Measurements from ENCODE around the gene IFITM1.
"Not testable (repeated sequence)": the region's sequence is repeated elsewhere in the genome, so short reads cannot be mapped to it uniquely, and the experiment has no call there.

IFITM1 gene

GRCh38 chr11:316031-316701, 2.3 kb downstream of the IFITM1 start:
- Histone ChIP-seq H3K4me1 (ENCODE audit: insufficient read depth, low read length) (peaks cover 33% of the 10 kb centered on the region), H3K27ac (ENCODE audit: low read depth, low read length) (peak overlapping the region; percentile 84), H3K27me3 (ENCODE audit: insufficient read depth, low read length) (peaks cover 32% of the 10 kb centered on the region), H3K4me3 (ENCODE audit: low read length) (peak overlapping the region; percentile 67), H3K36me3 (ENCODE audit: insufficient read depth, low read length) (peaks cover 7% of the 10 kb centered on the region; the same call in 1 of the 2 replicates), H3K9me3 (ENCODE audit: insufficient read depth, low read depth, low read length) (no peaks in the 10 kb centered on the region), H3K9ac (ENCODE audit: low read depth, low read length) (peak overlapping the region; percentile 73)
- 2% methylated on average over 64 of the region's 64 CpGs for WGBS

GRCh38 chr11:316891-317301, 3.1 kb downstream of the IFITM1 start:
- Histone ChIP-seq H3K27ac (ENCODE audit: low read depth, low read length) (peak overlapping the region; percentile 84; the same call in 1 of the 2 replicates), H3K4me1 (ENCODE audit: insufficient read depth, low read length) (peaks cover 31% of the 10 kb centered on the region), H3K4me3 (ENCODE audit: low read length) (peak overlapping the region; percentile 67), H3K9me3 (ENCODE audit: insufficient read depth, low read depth, low read length) (no peaks in the 10 kb centered on the region), H3K36me3 (ENCODE audit: insufficient read depth, low read length) (peaks cover 7% of the 10 kb centered on the region; the same call in 1 of the 2 replicates), H3K9ac (ENCODE audit: low read depth, low read length) (peak overlapping the region; percentile 73), H3K27me3 (ENCODE audit: insufficient read depth, low read length) (peaks cover 30% of the 10 kb centered on the region)
- WGBS = 4% methylated on average over 7 of the region's 7 CpGs

GRCh38 chr11:317668-318404, 4.0 kb downstream of the IFITM1 start:
- Histone ChIP-seq H3K9ac (ENCODE audit: low read depth, low read length) (peak overlapping the region; percentile 47), H3K27me3 (ENCODE audit: insufficient read depth, low read length) (peaks cover 28% of the 10 kb centered on the region), H3K4me3 (ENCODE audit: low read length) (peak overlapping the region; percentile 67), H3K27ac (ENCODE audit: low read depth, low read length) (peak overlapping the region; percentile 84), H3K4me1 (ENCODE audit: insufficient read depth, low read length) (peaks cover 23% of the 10 kb centered on the region)
- not testable (repeated sequence) for H3K36me3 ChIP-seq (ENCODE audit: insufficient read depth, low read length); H3K9me3 ChIP-seq (ENCODE audit: insufficient read depth, low read depth, low read length)
- WGBS = 3% methylated on average over 14 of the region's 30 CpGs

GRCh38 chr11:318405-319120, 4.7 kb downstream of the IFITM1 start:
- not testable (repeated sequence) for H3K9me3 ChIP-seq (ENCODE audit: insufficient read depth, low read depth, low read length); H3K36me3 ChIP-seq (ENCODE audit: insufficient read depth, low read length); H3K27ac ChIP-seq (ENCODE audit: low read depth, low read length); H3K9ac ChIP-seq (ENCODE audit: low read depth, low read length)
- Histone ChIP-seq H3K27me3 (ENCODE audit: insufficient read depth, low read length) (peaks cover 28% of the 10 kb centered on the region), H3K4me3 (ENCODE audit: low read length) (peak overlapping the region; percentile 37), H3K4me1 (ENCODE audit: insufficient read depth, low read length) (peaks cover 15% of the 10 kb centered on the region)
- WGBS = 6% methylated on average over 7 of the region's 79 CpGs

GRCh38 chr11:319121-319887, 5.5 kb downstream of the IFITM1 start:
- Histone ChIP-seq H3K4me1 (ENCODE audit: insufficient read depth, low read length) (peaks cover 18% of the 10 kb centered on the region), H3K27me3 (ENCODE audit: insufficient read depth, low read length) (peaks cover 28% of the 10 kb centered on the region), H3K4me3 (ENCODE audit: low read length) (peak overlapping the region; percentile 37)
- H3K36me3 ChIP-seq (ENCODE audit: insufficient read depth, low read length); H3K9me3 ChIP-seq (ENCODE audit: insufficient read depth, low read depth, low read length); H3K27ac ChIP-seq (ENCODE audit: low read depth, low read length); H3K9ac ChIP-seq (ENCODE audit: low read depth, low read length): not testable (repeated sequence)
- 21% methylated on average over 19 of the region's 29 CpGs for WGBS

GRCh38 chr11:319888-320273, 6.0 kb downstream of the IFITM1 start:
- no CpG with 5 or more reads among the region's 10 CpGs for WGBS
- H3K36me3 ChIP-seq (ENCODE audit: insufficient read depth, low read length); H3K9ac ChIP-seq (ENCODE audit: low read depth, low read length); H3K27ac ChIP-seq (ENCODE audit: low read depth, low read length); H3K9me3 ChIP-seq (ENCODE audit: insufficient read depth, low read depth, low read length): not testable (repeated sequence)
- Histone ChIP-seq H3K27me3 (ENCODE audit: insufficient read depth, low read length) (peaks cover 28% of the 10 kb centered on the region), H3K4me3 (ENCODE audit: low read length) (peak overlapping the region; percentile 62), H3K4me1 (ENCODE audit: insufficient read depth, low read length) (peaks cover 22% of the 10 kb centered on the region)

GRCh38 chr11:324156-324555, 10.3 kb downstream of the IFITM1 start:
- H3K27ac ChIP-seq (ENCODE audit: low read depth, low read length) = no peak overlapping the region

GRCh38 chr11:324593-325517, 11.0 kb downstream of the IFITM1 start:
- H3K27me3 ChIP-seq (ENCODE audit: insufficient read depth, low read length); H3K9me3 ChIP-seq (ENCODE audit: insufficient read depth, low read depth, low read length); H3K36me3 ChIP-seq (ENCODE audit: insufficient read depth, low read length); H3K9ac ChIP-seq (ENCODE audit: low read depth, low read length); H3K4me3 ChIP-seq (ENCODE audit: low read length); H3K27ac ChIP-seq (ENCODE audit: low read depth, low read length): not testable (repeated sequence)
- WGBS = 78% methylated on average over 24 of the region's 34 CpGs
- peaks cover 11% of the 10 kb centered on the region for H3K4me1 ChIP-seq (ENCODE audit: insufficient read depth, low read length)

More at GRCh38 chr11:324156-324555, 10.3 kb downstream of the IFITM1 start:
- H3K4me3 ChIP-seq (ENCODE audit: low read length) = no peak overlapping the region
- H3K9ac ChIP-seq (ENCODE audit: low read depth, low read length) = no peak overlapping the region
- peaks cover 11% of the 10 kb centered on the region for H3K4me1 ChIP-seq (ENCODE audit: insufficient read depth, low read length)
- no peaks in the 10 kb centered on the region for H3K36me3 ChIP-seq (ENCODE audit: insufficient read depth, low read length)
- no peaks in the 10 kb centered on the region for H3K27me3 ChIP-seq (ENCODE audit: insufficient read depth, low read length)
- H3K9me3 ChIP-seq (ENCODE audit: insufficient read depth, low read depth, low read length) = no peaks in the 10 kb centered on the region
- WGBS = 69% methylated on average over 11 of the region's 11 CpGs

GRCh38 chr11:325796-326591, 12.2 kb downstream of the IFITM1 start:
- 85% methylated on average over 30 of the region's 30 CpGs for WGBS
- H3K27ac ChIP-seq (ENCODE audit: low read depth, low read length) = no peak overlapping the region
- no peaks in the 10 kb centered on the region for H3K27me3 ChIP-seq (ENCODE audit: insufficient read depth, low read length)
- H3K9me3 ChIP-seq (ENCODE audit: insufficient read depth, low read depth, low read length) = no peaks in the 10 kb centered on the region
- H3K9ac ChIP-seq (ENCODE audit: low read depth, low read length) = peak overlapping the region; percentile 26; the same call in 1 of the 2 replicates
- no peaks in the 10 kb centered on the region for H3K36me3 ChIP-seq (ENCODE audit: insufficient read depth, low read length)
- no peak overlapping the region for H3K4me3 ChIP-seq (ENCODE audit: low read length)
- H3K4me1 ChIP-seq (ENCODE audit: insufficient read depth, low read length) = peaks cover 11% of the 10 kb centered on the region

GRCh38 chr11:326592-326841, 12.7 kb downstream of the IFITM1 start:
- no peaks in the 10 kb centered on the region for H3K9me3 ChIP-seq (ENCODE audit: insufficient read depth, low read depth, low read length)
- WGBS = 74% methylated on average over 6 of the region's 6 CpGs
- no peaks in the 10 kb centered on the region for H3K27me3 ChIP-seq (ENCODE audit: insufficient read depth, low read length)
- no peak overlapping the region for H3K27ac ChIP-seq (ENCODE audit: low read depth, low read length)
- peaks cover 11% of the 10 kb centered on the region for H3K4me1 ChIP-seq (ENCODE audit: insufficient read depth, low read length)
- no peaks in the 10 kb centered on the region for H3K36me3 ChIP-seq (ENCODE audit: insufficient read depth, low read length)
- peak overlapping the region; percentile 26 for H3K9ac ChIP-seq (ENCODE audit: low read depth, low read length)
- H3K4me3 ChIP-seq (ENCODE audit: low read length) = no peak overlapping the region

Data from HUES64 (cell line).